K562 (cell line): ENCODE data around the gene CD44. TPM values are rescaled to one million over a fixed set of nuclear protein-coding genes. Genes with fewer than 3 reads are reported as not detected.

ENCODE experiments used
- ATAC-seq: fragments of 200-7000 bp; cut with Tn5 transposase; 3 replicates; pipeline ENCODE4 v1.9.1; 2020; ENCODE audit warnings: moderate library complexity
- BruUV-seq: library from RNA; stranded (reverse); fragments of 400-500 nt; replicated peaks from 2 replicates; lab custom pipeline; 2021; lab: Mats Ljungman, UMichigan
- CTCF ChIA-PET: fragments of 300-600 bp; formaldehyde crosslinking; extraction: SDS; loops from one replicate; lab custom pipeline; 2021; ENCODE audit warnings: low intra/inter-chr PET ratio; lab: Yijun Ruan, JAX
- POLR2A ChIA-PET: fragments of 300-600, 350-650 bp; sonication (Branson Sonifier 250); formaldehyde crosslinking; extraction: SDS; loops from one replicate; lab custom pipeline; 2021; ENCODE audit warnings: antibody characterized with exemption, inconsistent platforms; lab: Yijun Ruan, JAX
- DNase-seq, 4 experiments: peaks; one replicate each; pipeline versions ENCODE4 v3.0.0 to v3.0.0-alpha.2; 2011 to 2018; ENCODE audit warnings: low spot score in 3 of 4, mixed read lengths in 3 of 4; ENCODE audit errors: extremely low read depth in 1 of 4
- FAIRE-seq: peaks from 2 replicates; lab custom pipeline; 2011; peaks lifted over from hg19 to GRCh38; lab: Jason Lieb, UNC
- H2AFZ ChIP-seq: 2 replicates; pipeline ENCODE4 v1.6.0; 2011; ENCODE audit warnings: low read depth, low read length, control low read depth, inconsistent platforms
- H3K27ac ChIP-seq: fragments of 200-600 bp; 3 replicates; pipeline ENCODE4 v1.8.0; 2011; ENCODE audit warnings: low read depth, mild to moderate bottlenecking, control low read depth, inconsistent platforms, low read length, moderate library complexity, mixed read lengths; ENCODE audit errors: extremely low read depth
- H3K27me3 ChIP-seq, 2 experiments: fragments of 300-600 bp in 1 of 2; 2 replicates in 1 of 2; 3 replicates in 1 of 2; pipeline versions ENCODE4 v1.6.0 to v1.8.0; 2011; ENCODE audit warnings: inconsistent platforms in 2 of 2, low read length in 2 of 2, mild to moderate bottlenecking in 1 of 2, mixed read lengths in 1 of 2, moderate library complexity in 1 of 2; ENCODE audit not compliant: control insufficient read depth in 2 of 2, insufficient read depth in 2 of 2
- H3K36me3 ChIP-seq: fragments of 300-600 bp; 3 replicates; pipeline ENCODE4 v1.8.0; 2011; ENCODE audit warnings: mild to moderate bottlenecking, low read length, inconsistent platforms; ENCODE audit not compliant: control insufficient read depth, insufficient read depth
- H3K4me1 ChIP-seq, 2 experiments: fragments of 200-600 bp in 1 of 2; replicated peaks in 1 of 2; 2 replicates in 1 of 2; 3 replicates in 1 of 2; pipeline versions ENCODE4 v1.5.1 to v1.8.0; 2011; ENCODE audit warnings: inconsistent platforms in 2 of 2, low read length in 2 of 2, mild to moderate bottlenecking in 1 of 2, mixed read lengths in 1 of 2, moderate library complexity in 1 of 2; ENCODE audit not compliant: control insufficient read depth in 2 of 2, insufficient read depth in 2 of 2
- H3K4me2 ChIP-seq: 2 replicates; pipeline ENCODE4 v1.6.1; 2011; ENCODE audit warnings: low read length, control low read depth, inconsistent platforms, mixed read lengths; ENCODE audit not compliant: insufficient read depth
- H3K4me3 ChIP-seq: fragments of 200-600 bp; sonication (generic), shearing (Covaris generic); 2 replicates; pipeline ENCODE4 v1.5.1; 2016; ENCODE audit warnings: control low read depth, inconsistent platforms
- H3K79me2 ChIP-seq: fragments of 200-600 bp; 3 replicates; pipeline ENCODE4 v1.8.0; 2011; ENCODE audit warnings: low read length, inconsistent platforms; ENCODE audit not compliant: control insufficient read depth, insufficient read depth
- H3K9ac ChIP-seq, 2 experiments: 2 replicates each; pipeline versions ENCODE4 v1.6.0 to v1.6.1; 2011; ENCODE audit warnings: low read depth in 2 of 2, low read length in 2 of 2, control low read depth in 1 of 2, inconsistent platforms in 1 of 2, mild to moderate bottlenecking in 1 of 2, mixed read lengths in 1 of 2; ENCODE audit not compliant: insufficient read depth in 1 of 2
- H3K9me1 ChIP-seq: one replicate; pipeline ENCODE4 v1.6.0; 2011; ENCODE audit warnings: inconsistent platforms, mild to moderate bottlenecking, low read length, moderate library complexity; ENCODE audit not compliant: control insufficient read depth, insufficient read depth
- H3K9me3 ChIP-seq: replicated peaks from 2 replicates; pipeline ENCODE4 v1.5.1; 2011; ENCODE audit warnings: low read depth, low read length, inconsistent platforms; ENCODE audit not compliant: control insufficient read depth, insufficient read depth
- H4K20me1 ChIP-seq: replicated peaks from 2 replicates; pipeline ENCODE4 v1.6.1; 2011; ENCODE audit warnings: low read length, inconsistent platforms, mixed read lengths; ENCODE audit not compliant: control insufficient read depth, insufficient read depth
- CBFA2T2 ChIP-seq: fragments of 450-650 bp; conservative IDR thresholded peaks from 2 replicates; pipeline ENCODE4 v1.6.1; 2017; ENCODE audit warnings: mild to moderate bottlenecking
- ILF3 ChIP-seq: fragments of 450-650 bp; IDR thresholded peaks from 2 replicates; pipeline ENCODE4 v1.6.1; 2018; ENCODE audit warnings: antibody characterized with exemption, mild to moderate bottlenecking, moderate library complexity, borderline replicate concordance
- JUND ChIP-seq, 2 experiments: IDR thresholded peaks; 2 replicates in 1 of 2; 3 replicates in 1 of 2; pipeline ENCODE4 v1.6.1; 2011; ENCODE audit warnings: borderline replicate concordance in 2 of 2, low read depth in 2 of 2, low read length in 2 of 2, improper control_type of control experiment in 1 of 2, missing biosample characterization in 1 of 2, missing genetic modification characterization in 1 of 2, missing genetic modification reagents in 1 of 2
- MEF2D ChIP-seq: conservative IDR thresholded peaks from 2 replicates; pipeline ENCODE4 v1.6.1; 2016; ENCODE audit warnings: low read depth, missing genetic modification characterization, missing compliant biosample characterization
- NR2C2 ChIP-seq, 2 experiments: fragments of 200-800 bp in 1 of 2; sonication (Bioruptor generic) in 1 of 2; sonication (generic) in 1 of 2; formaldehyde crosslinking in 1 of 2; IDR thresholded peaks; 2 replicates each; pipeline versions ENCODE4 v1.6.1 to v1.8.0; 2016 to 2022; ENCODE audit warnings: mild to moderate bottlenecking in 1 of 2, missing compliant biosample characterization in 1 of 2, missing genetic modification characterization in 1 of 2, missing genetic modification reagents in 1 of 2
- POLR2AphosphoS2 ChIP-seq: IDR thresholded peaks from 2 replicates; pipeline ENCODE4 v1.6.1; 2012; ENCODE audit warnings: low read length, improper control_type of control experiment
- RB1 ChIP-seq: fragments of 450-650 bp; IDR thresholded peaks from 2 replicates; pipeline ENCODE4 v1.6.1; 2017; ENCODE audit warnings: low read depth, mild to moderate bottlenecking
- RUNX1 ChIP-seq: sonication (generic); IDR thresholded peaks from 2 replicates; pipeline ENCODE4 v1.6.1; 2016; ENCODE audit warnings: antibody characterized with exemption, low read depth
- SAFB ChIP-seq: fragments of 200-400 bp; formaldehyde crosslinking; IDR thresholded peaks from 2 replicates; pipeline ENCODE4 v1.6.1; 2017; ENCODE audit warnings: low read depth, low read length, borderline replicate concordance
- SMAD4 ChIP-seq: fragments of 250-450 bp; sonication (Bioruptor Pico); conservative IDR thresholded peaks from 2 replicates; pipeline ENCODE4 v1.8.0; 2021; ENCODE audit warnings: inconsistent platforms, mild to moderate bottlenecking, moderate library complexity
- TFAP4 ChIP-seq: sonication (generic); formaldehyde crosslinking; IDR thresholded peaks from 2 replicates; pipeline ENCODE4 v1.8.0; 2022; ENCODE audit warnings: missing genetic modification reagents, mild to moderate bottlenecking, moderate library complexity, borderline replicate concordance
- ZNF77 ChIP-seq: fragments of 250-450 bp; sonication (Bioruptor Pico); IDR thresholded peaks from 2 replicates; pipeline ENCODE4 v1.5.0; 2020
- WGBS: fragments of 100-300 bp; shearing (Covaris generic); methylation state at CpG from one replicate; pipeline ENCODE4 v1.1.6; 2016; ENCODE audit warnings: low coverage, mixed read lengths; ENCODE audit not compliant: insufficient coverage; ENCODE audit errors: missing lambda C conversion rate; 5-methylcytosine and 5-hydroxymethylcytosine counted together
- in situ Hi-C: fragments of 300-500 bp; cut with MboI; formaldehyde crosslinking; loops from 4 replicates; pipeline ENCODE4 v1.15.0; 2018; ENCODE audit warnings: inconsistent platforms, mixed read lengths
- intact Hi-C: fragments of 100-400 bp; cut with micrococcal nuclease; formaldehyde crosslinking; loops from 2 replicates; pipeline ENCODE4 v1.14.2; 2022
- polyA plus RNA-seq, 8 experiments: library from polyadenylated mRNA; depleted of rRNA in 4 of 8; stranded (reverse) in 5 of 8; unstranded in 3 of 8; fragments of >200 nt; fragmentation: Nextera tagmentation in 2 of 8; fragmentation: Illumina TruSeq in 1 of 8; extraction: Ambion mirVana in 2 of 8; extraction: Trizol in 1 of 8; gene quantifications; 2 replicates each; pipeline versions ENCODE4 v1.2.1 to v1.2.3, GENCODE V29; 2011 to 2014; ENCODE audit warnings: inconsistent platforms in 1 of 8, missing spikeins in 1 of 8
- total RNA-seq, 7 experiments: library from RNA; depleted of rRNA in 6 of 7; stranded (reverse); fragments of >200 nt in 6 of 7; fragmentation: Illumina TruSeq in 2 of 7; extraction: Trizol in 2 of 7; gene quantifications; 2 replicates each; pipeline versions ENCODE4 v1.2.1 to v1.2.3, GENCODE V29; 2011 to 2021; ENCODE audit warnings: low replicate concordance in 1 of 7

CD44 gene
- total and polyA plus RNA-seq, 9 of the 15 experiments (the other 6 are each of a cell fraction or from before 2014, with no cell fraction given): 1.2 to 13.9 (median 3.0) TPM

GRCh38 chr11:35145271-35145670 is 6.3 kb downstream of the CD44 start (continued):
- TF ChIP-seq JUND (IDR thresholded peaks at IDR 0.05; ENCODE audit: borderline replicate concordance, low read depth, low read length) (no peak), JUND (tag; IDR thresholded peaks at IDR 0.05; ENCODE audit: borderline replicate concordance, low read depth, low read length) (peak; percentile 19; the same call in 1 of the 3 replicates), CBFA2T2 (peak; percentile 25; the same call in 1 of the 2 replicates), TFAP4 (CRISPR knock-in tag) (peak; percentile 71; the same call in 1 of the 2 replicates), SAFB (no peak), SMAD4 (peak; percentile 92), RUNX1 (0 out of 2 replicates have a peak, but pooled peaks have one; percentile 42)
- TF ChIP-seq, all 486 proteins: peak for 13

- Histone ChIP-seq H3K27me3 (peaks cover 7 to 18% of the 10 kb centered on the region in 2 experiments; a peak in 3 of 5 replicates), H3K9me1 (no peaks in the 10 kb centered on the region), H2AFZ (no peak overlapping the region), H3K9ac (no peak overlapping the region)
- WGBS: 1% methylated on average over 7 of the region's 7 CpGs
- no peak for TF ChIP-seq RB1
- no peak for TF ChIP-seq MEF2D (tag)
- no peak for TF ChIP-seq ILF3
- no peak for TF ChIP-seq NR2C2 (CRISPR knock-in tag; IDR thresholded peaks at IDR 0.05)
- no peak for TF ChIP-seq NR2C2 (tag; IDR thresholded peaks at IDR 0.05)
- no peak for TF ChIP-seq POLR2AphosphoS2
- TF ChIP-seq ZNF77 (CRISPR knock-in tag): no peak
- TF ChIP-seq, all 486 proteins: peak for 0
- DNase-seq: no peak
- FAIRE-seq: no peak
- ATAC-seq: no peak
- no peaks in the 10 kb centered on the region for H3K36me3 ChIP-seq
- ChIA-PET POLR2A (no interaction called here), CTCF (no interaction called here)
- no peaks in the 10 kb centered on the region for H3K79me2 ChIP-seq
- no TSS peak for BruUV-seq
- no peaks in the 10 kb centered on the region for H3K4me1 ChIP-seq
- in situ Hi-C loops (no loop called here), intact Hi-C loops (no loop called here)
- no peak overlapping the region for H3K4me3 ChIP-seq
- H3K9me3 ChIP-seq: no peaks in the 10 kb centered on the region
- no peaks in the 10 kb centered on the region; the same call in 1 of the 2 replicates for H4K20me1 ChIP-seq
- no peak overlapping the region for H3K27ac ChIP-seq
- no peak overlapping the region for H3K4me2 ChIP-seq
Observed at GRCh38 chr11:35146074-35146521, 7.1 kb downstream of the CD44 start.
